Upper lobe of left lung (tissue), 6 donors: ENCODE results near the gene KIF18A. TPM values are rescaled to one million over a fixed set of nuclear protein-coding genes. Genes with fewer than 3 reads are reported as not detected.

Experiments
- ATAC-seq, 2 donors: fragments of 200-7000 bp; cut with Tn5 transposase; one replicate each; pipeline ENCODE4 v1.9.1; 2022; ENCODE audit warnings: mild to moderate bottlenecking in 2 of 2, moderate library complexity in 2 of 2; ENCODE audit not compliant: low FRiP score in 2 of 2
- DNase-seq, 2 donors: peaks; one replicate each; pipeline ENCODE4 v3.0.0-alpha.2; 2019 to 2020
- H3K27ac ChIP-seq, 4 donors: fragments of 200-600 bp; sonication (generic); one replicate each; pipeline ENCODE4 v1.5.1; 2016 to 2019
- H3K27me3 ChIP-seq, 4 donors: fragments of 200-600 bp; sonication (generic); one replicate each; pipeline ENCODE4 v1.5.1; 2017 to 2019
- H3K36me3 ChIP-seq, 4 donors: fragments of 200-600 bp; sonication (generic); one replicate each; pipeline ENCODE4 v1.5.1; 2016 to 2019
- H3K4me1 ChIP-seq, 4 donors: fragments of 200-600 bp; sonication (generic); one replicate each; pipeline ENCODE4 v1.5.1; 2018 to 2019
- H3K4me3 ChIP-seq, 4 donors: fragments of 200-600 bp; sonication (generic); one replicate each; pipeline ENCODE4 v1.5.1; 2017 to 2019; ENCODE audit warnings: mild to moderate bottlenecking in 2 of 4, moderate library complexity in 1 of 4
- H3K9me3 ChIP-seq, 4 donors: fragments of 200-600 bp; sonication (generic); one replicate each; pipeline ENCODE4 v1.5.1; 2018 to 2019
- CTCF ChIP-seq, 6 experiments: fragments of 450-650 bp in 4 of 6; fragments of 200-600 bp in 2 of 6; sonication (generic) in 2 of 6; IDR thresholded peaks; one replicate each; pipeline ENCODE4 v1.5.1; 2016 to 2019; ENCODE audit warnings: antibody characterized with exemption in 6 of 6
- EP300 ChIP-seq, 4 donors: sonication (generic); formaldehyde crosslinking; IDR thresholded peaks; one replicate each; pipeline ENCODE4 v1.5.1; 2017; ENCODE audit warnings: antibody characterized with exemption in 4 of 4, control low read depth in 2 of 4
- POLR2A ChIP-seq, 4 donors: fragments of 450-650 bp; IDR thresholded peaks; one replicate each; pipeline ENCODE4 v1.5.1; 2016 to 2017; ENCODE audit warnings: antibody characterized with exemption in 4 of 4, mild to moderate bottlenecking in 2 of 4
- POLR2AphosphoS5 ChIP-seq, 2 donors: sonication (generic); formaldehyde crosslinking; IDR thresholded peaks; one replicate each; pipeline ENCODE4 v1.5.1; 2017; ENCODE audit warnings: antibody characterized with exemption in 2 of 2
- WGBS, 2 donors: methylation state at CpG; one replicate each; pipeline ENCODE4 v1.1.5; 2017 to 2018; 5-methylcytosine and 5-hydroxymethylcytosine counted together
- total RNA-seq, 6 donors: library from RNA; depleted of rRNA in 4 of 6; stranded (reverse); fragments of >200 nt in 4 of 6; gene quantifications; one replicate each; pipeline versions ENCODE4 v1.1.0 to v1.2.1, GENCODE V29; 2016 to 2021
- donor health status: DM: no; HTN: no; CAD: no; lungs with moderate emphysema.
- donor health status: DM: no; HTN: yes; CAD: no; lungs with severe emphysema.

KIF18A gene
- total RNA-seq, 6 donors from 2014 or later = 1.2 to 6.3 (median 1.7) TPM

DNA sequence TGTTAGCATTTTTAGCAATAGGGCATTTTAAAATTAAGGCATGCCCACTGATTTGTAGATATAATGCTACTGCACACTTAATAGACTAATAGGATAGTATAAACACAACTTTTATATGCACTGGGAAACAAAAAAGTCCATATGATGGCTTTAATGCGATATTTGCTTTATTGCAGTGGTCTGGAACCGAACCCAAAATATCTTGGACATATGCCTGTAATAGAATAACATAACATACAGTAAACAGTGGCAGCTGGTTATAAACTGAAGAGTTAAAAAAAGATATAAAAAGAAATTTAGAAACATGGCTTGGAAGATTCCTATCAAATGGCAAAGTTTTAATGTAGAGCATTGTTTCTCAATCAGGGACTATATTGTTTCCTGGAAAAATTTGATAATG, 111.9 kb downstream of the KIF18A start:
- TF ChIP-seq POLR2AphosphoS5 (IDR thresholded peaks at IDR 0.05) (no peak), EP300 (IDR thresholded peaks at IDR 0.05) (no peak), POLR2A (IDR thresholded peaks at IDR 0.05) (no peak), CTCF (IDR thresholded peaks at IDR 0.05) (no peak)
- no peak overlapping the region for H3K4me3 ChIP-seq
- peaks cover 0 to 8% (median 6%) of the 10 kb centered on the region in 4 donors for H3K9me3 ChIP-seq
- DNase-seq (no peak), ATAC-seq (no peak)
- no peak overlapping the region for H3K27ac ChIP-seq
- H3K36me3 ChIP-seq = no peaks in the 10 kb centered on the region
- 74 to 83% methylated on average over 2 of the region's 2 CpGs for WGBS, 2 donors
- H3K27me3 ChIP-seq = no peaks in the 10 kb centered on the region
- no peaks in the 10 kb centered on the region for H3K4me1 ChIP-seq

DNA sequence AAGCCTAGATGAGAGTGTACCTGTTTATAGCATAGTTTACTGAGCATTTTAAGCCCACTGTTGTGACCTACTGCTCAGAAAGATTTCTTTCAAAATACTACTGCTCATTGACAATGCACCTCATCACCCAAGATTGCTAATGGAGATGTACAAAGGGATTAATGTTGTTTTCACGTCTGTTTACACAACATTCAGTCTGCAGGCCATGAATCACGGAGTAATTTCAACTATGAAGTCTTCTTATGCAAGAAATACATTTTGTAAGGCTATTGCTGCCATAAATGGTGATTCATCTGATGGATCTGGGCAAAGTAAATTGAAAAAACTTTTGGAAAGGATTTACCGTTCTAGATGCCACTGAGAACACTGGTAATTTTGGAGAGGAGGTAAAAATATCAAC, 112.9 kb downstream of the KIF18A start:
- Histone ChIP-seq H3K9me3 (peaks cover 0 to 7% (median 4%) of the 10 kb centered on the region in 4 donors), H3K4me3 (no peak overlapping the region), H3K27ac (no peak overlapping the region), H3K36me3 (no peaks in the 10 kb centered on the region), H3K27me3 (no peaks in the 10 kb centered on the region), H3K4me1 (no peaks in the 10 kb centered on the region)
- DNase-seq (no peak), ATAC-seq (no peak)
- WGBS, 2 donors = 85 to 88% methylated on average over 3 of the region's 3 CpGs
- TF ChIP-seq POLR2AphosphoS5 (IDR thresholded peaks at IDR 0.05) (no peak), CTCF (IDR thresholded peaks at IDR 0.05) (no peak), EP300 (IDR thresholded peaks at IDR 0.05) (no peak), POLR2A (IDR thresholded peaks at IDR 0.05) (no peak)

- Histone ChIP-seq H3K36me3 (no peaks in the 10 kb centered on the region), H3K4me1 (no peaks in the 10 kb centered on the region), H3K27ac (no peak overlapping the region), H3K9me3 (no peaks in the 10 kb centered on the region), H3K4me3 (no peak overlapping the region), H3K27me3 (no peaks in the 10 kb centered on the region)
- ATAC-seq (peak in 1 of 2 donors; percentile 49), DNase-seq (no peak)
- TF ChIP-seq POLR2A (IDR thresholded peaks at IDR 0.05) = no peak
- TF ChIP-seq POLR2AphosphoS5 (IDR thresholded peaks at IDR 0.05) = no peak
- TF ChIP-seq CTCF (IDR thresholded peaks at IDR 0.05) = no peak
- no peak for TF ChIP-seq EP300 (IDR thresholded peaks at IDR 0.05)
- 81 to 87% methylated on average over 1 of the region's 1 CpG for WGBS, 2 donors
Observed at GRCh38 chr11:27991736-27992135, 116.2 kb downstream of the KIF18A start.

- WGBS, 2 donors = 69 to 74% methylated on average over 2 of the region's 2 CpGs
- DNase-seq (no peak), ATAC-seq (no peak)
- no peak overlapping the region for H3K27ac ChIP-seq
- no peaks in the 10 kb centered on the region for H3K27me3 ChIP-seq
- no peaks in the 10 kb centered on the region for H3K36me3 ChIP-seq
- no peaks in the 10 kb centered on the region for H3K9me3 ChIP-seq
- no peak for TF ChIP-seq POLR2A (IDR thresholded peaks at IDR 0.05)
- TF ChIP-seq EP300 (IDR thresholded peaks at IDR 0.05) = no peak
- TF ChIP-seq CTCF (IDR thresholded peaks at IDR 0.05) = no peak
- TF ChIP-seq POLR2AphosphoS5 (IDR thresholded peaks at IDR 0.05) = no peak
- no peaks in the 10 kb centered on the region for H3K4me1 ChIP-seq
- no peak overlapping the region for H3K4me3 ChIP-seq
Observed at GRCh38 chr11:27977527-27977926, 130.4 kb downstream of the KIF18A start.

DNA sequence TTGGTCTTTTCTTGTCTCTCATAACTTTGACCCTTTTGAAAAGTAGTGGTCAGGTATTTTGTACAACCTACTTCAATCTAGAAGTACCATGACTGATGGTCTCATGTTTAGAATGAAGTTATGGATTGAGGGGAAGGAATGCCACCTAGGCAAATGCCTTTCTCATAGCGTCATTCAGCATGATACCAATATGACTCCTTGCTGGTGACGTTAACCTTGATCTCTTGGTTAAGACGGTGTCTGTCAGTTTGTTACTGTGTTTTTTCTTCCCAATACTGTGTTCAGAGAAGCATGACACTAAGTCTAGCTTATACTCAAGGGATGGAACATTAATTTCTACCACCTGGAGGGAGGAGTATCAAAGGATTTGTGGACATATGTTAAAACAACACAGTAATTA, 130.9 kb downstream of the KIF18A start:
- no peaks in the 10 kb centered on the region for H3K4me1 ChIP-seq
- 69 to 89% methylated on average over 3 of the region's 3 CpGs for WGBS, 2 donors
- H3K36me3 ChIP-seq = no peaks in the 10 kb centered on the region
- no peak for ATAC-seq
- no peak for DNase-seq
- no peak overlapping the region for H3K27ac ChIP-seq
- no peaks in the 10 kb centered on the region for H3K27me3 ChIP-seq
- no peak overlapping the region for H3K4me3 ChIP-seq
- no peak for TF ChIP-seq EP300 (IDR thresholded peaks at IDR 0.05)
- TF ChIP-seq POLR2A (IDR thresholded peaks at IDR 0.05) = no peak
- no peak for TF ChIP-seq CTCF (IDR thresholded peaks at IDR 0.05)
- TF ChIP-seq POLR2AphosphoS5 (IDR thresholded peaks at IDR 0.05) = no peak
- H3K9me3 ChIP-seq = no peaks in the 10 kb centered on the region
